IPS DF 4.7 (cell line): ENCODE data around the gene ANOS1.
"Not testable (repeated sequence)": the region's sequence is repeated elsewhere in the genome, so short reads cannot be mapped to it uniquely, and the experiment has no call there.

Experiments
- DNase-seq: peaks from one replicate; pipeline ENCODE4 v3.0.0-alpha.2; 2013; ENCODE audit warnings: low spot score; ENCODE audit errors: extremely low read depth

Gene ANOS1

DNA sequence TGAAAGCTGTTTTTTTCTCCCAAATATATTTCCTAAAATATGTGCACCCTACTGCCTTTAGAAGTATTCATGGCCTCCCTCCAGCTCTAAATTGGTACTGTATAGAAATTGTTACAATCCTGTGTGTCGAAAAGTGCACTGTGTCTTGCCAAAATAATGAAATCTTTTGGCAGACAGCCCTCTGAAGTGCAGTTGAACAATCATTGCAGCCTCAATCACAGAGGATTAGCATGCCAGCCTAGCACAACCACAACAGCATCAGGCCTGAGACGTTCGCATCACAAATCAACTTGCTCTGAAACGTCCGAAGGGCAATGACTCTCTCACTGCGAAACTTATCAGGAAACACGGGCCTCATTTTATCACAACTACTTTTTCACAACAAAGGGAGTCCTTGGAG is 99.0 kb downstream of the ANOS1 start:
- DNase-seq = no peak

DNA sequence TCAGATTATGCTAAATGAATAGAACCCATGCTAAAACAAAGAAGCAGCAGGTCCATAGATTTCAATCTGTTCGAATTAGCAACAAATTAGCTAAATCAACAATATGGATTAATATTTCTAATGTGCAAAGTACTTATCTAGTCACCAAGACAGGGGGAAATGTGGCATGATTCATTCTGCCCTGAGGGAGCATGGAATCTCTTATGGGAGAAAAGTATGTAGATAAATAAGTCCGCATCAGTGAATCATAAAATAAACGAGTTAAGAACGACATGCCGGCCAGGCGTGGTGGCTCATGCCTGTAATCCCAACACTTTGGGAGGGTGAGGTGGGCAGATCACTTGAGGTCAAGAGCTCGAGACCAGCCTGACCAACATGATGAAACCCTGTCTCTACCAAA is 102.1 kb downstream of the ANOS1 start:
- DNase-seq = no peak

GRCh38 chrX:8627796-8628195 is 104.1 kb downstream of the ANOS1 start:
- no peak for DNase-seq

GRCh38 chrX:8607326-8607725 is 124.6 kb downstream of the ANOS1 start:
- DNase-seq = no peak

- DNase-seq = no peak
Measured at GRCh38 chrX:8604131-8604530, 127.8 kb downstream of the ANOS1 start.

DNA sequence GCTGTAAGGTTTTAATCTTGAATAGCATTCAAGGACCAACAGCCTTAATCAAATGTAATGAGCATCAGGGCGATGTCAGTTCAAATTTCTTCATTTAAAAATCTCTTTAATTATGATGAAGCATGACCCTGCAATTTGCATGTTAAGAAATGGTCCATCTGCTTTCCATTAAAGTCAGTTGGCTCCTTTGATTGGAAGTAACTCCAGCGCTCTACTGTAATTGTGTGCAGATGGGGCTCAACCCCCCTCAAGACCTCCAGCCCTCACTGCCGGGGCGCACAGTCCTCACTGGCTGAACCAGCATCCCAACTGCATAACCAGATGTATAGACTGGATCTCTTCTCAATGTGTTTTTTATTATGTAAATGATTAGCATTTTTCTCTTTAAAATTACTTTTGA is 140.4 kb downstream of the ANOS1 start:
- DNase-seq = no peak

DNA sequence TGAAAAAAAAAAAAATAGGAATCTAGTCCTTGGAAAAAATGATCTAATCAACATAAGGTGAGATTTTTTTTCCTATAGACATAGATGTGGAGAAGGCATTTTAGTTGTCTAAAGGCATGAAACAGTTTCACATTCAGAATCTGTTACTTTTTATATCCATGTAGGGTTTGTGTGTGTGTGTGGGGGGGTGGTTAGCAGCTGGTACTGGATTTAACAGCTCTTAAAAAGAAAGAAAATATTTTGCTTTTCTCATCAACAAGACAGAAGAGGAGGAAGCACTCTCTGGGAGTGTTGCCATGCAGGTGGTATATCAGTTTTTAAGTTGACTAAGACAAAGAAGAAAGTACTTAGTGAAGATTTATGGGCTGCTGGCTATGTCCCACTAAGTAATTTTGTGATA is 145.0 kb downstream of the ANOS1 start:
- no peak for DNase-seq

DNA sequence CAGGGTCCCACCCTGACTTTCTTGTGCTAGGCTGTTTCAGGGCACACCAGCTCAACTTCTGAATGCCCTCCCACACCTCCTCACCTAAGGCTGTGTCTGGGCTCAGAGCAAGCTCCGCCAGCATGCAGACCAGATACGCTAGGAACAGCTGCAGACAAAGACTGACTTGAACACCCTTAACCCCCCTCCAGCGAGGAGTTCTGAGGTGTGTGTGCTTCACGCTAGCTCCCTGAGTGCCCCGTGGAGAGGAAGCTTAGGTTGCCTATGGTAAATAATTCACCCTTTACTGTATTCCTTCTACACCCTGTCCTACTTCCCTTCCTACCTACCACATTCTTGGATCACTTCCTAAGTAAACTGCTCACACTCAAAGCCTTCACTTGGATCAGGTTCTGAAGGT is 152.3 kb downstream of the ANOS1 start:
- no peak for DNase-seq

DNA sequence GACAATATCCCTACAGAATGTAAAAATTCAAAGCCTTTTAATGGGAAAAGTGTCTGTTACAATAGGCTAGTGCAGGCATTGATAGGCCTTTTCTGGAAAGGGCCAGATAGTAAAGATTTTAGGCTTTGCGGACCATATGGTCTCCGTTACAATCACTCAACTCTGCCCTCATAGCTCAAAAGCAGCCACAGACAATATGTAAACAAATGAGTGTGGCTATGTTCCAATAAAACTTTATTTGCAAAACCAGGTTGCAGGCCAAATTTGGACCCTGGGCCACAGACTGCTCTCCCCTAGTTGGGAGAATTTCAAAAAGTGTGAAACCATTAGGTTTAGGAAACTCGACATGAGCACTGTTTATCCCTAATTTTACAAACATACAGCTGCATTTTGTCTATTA is 155.1 kb downstream of the ANOS1 start:
- DNase-seq = no peak

- no peak for DNase-seq
Measured at GRCh38 chrX:8565729-8566128, 166.2 kb downstream of the ANOS1 start.

DNA sequence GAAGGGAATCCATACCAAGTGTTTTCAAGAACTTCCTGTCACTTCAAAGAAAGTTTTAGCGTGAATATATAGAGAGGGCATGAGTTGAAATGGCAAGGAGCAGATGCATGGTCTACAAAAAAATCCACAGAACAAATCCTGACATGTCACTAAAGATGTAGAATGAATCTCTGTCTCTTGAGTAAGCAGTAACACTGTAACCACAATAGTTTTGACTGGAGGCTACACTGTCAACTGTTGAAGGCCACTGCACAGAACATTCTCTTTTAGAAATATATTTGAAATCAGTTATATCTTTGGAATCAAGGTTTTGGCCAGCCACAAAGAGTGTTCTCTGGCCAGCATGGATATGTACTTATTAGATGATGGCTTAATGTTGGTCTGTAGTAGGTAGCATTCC is 183.5 kb downstream of the ANOS1 start:
- no peak for DNase-seq

DNA sequence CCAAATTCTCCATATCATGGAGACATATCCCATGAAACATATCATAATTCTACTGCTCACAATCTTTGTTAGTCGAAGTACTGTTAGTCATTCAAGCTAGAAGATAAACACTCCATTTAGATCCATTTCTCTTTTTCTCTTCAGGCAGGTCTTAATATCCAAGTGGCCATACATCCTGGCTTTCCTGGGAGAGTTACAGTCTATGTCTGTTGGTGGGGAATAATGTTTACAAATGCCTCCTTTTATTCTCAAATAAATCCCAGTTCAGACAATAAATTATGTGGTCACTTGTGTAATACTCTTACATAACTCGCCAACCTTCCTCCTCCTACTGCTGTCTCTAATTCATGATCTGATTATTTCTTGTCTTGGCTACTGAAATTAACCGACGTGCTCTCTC is 185.2 kb downstream of the ANOS1 start:
- DNase-seq = no peak

- no peak for DNase-seq
Measured at GRCh38 chrX:8520791-8521190, 211.1 kb downstream of the ANOS1 start.

GRCh38 chrX:8520178-8520577 is 211.8 kb downstream of the ANOS1 start:
- DNase-seq = no peak

- DNase-seq = no peak
Measured at GRCh38 chrX:8504451-8504850, 227.5 kb downstream of the ANOS1 start.

DNA sequence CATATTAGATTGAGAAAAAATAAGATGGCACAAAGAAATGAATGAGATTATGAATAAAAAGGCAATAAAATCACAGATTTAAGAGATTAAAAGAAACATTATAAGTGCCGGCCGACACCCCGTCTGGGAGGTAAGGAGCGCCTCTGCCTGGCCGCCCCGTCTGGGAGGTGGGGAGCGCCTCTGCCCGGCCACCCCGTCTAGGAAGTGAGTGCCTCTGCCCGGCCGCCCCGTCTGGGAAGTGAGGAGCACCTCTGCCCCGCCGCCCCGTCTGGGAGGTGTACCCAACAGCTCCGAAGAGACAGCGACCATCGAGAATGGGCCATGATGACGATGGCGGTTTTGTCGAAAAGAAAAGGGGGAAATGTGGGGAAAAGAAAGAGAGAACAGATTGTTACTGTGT is 229.8 kb downstream of the ANOS1 start:
- not testable (repeated sequence) for DNase-seq

- DNase-seq = no peak
Measured at GRCh38 chrX:8500203-8500602, 231.7 kb downstream of the ANOS1 start.

DNA sequence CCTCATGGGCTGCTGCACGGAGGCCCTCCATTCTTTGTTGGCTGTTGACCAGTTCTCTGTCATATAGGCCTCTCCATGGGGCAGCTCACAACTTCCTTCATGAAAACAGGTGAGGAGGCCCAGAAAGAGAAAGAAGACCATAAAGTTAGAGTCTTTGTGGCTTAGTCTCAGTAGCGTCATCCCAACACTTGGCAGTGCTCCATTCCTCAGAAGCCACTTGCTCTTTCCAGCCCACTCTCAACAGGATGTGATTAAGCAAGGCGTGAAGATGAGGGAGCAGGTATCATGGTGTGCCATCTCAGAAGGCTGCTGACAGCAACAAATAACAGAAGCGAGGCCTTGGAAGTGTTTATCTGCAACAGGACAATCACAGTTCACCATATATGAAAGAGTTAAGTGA is 236.9 kb downstream of the ANOS1 start:
- DNase-seq = not testable (repeated sequence)

DNA sequence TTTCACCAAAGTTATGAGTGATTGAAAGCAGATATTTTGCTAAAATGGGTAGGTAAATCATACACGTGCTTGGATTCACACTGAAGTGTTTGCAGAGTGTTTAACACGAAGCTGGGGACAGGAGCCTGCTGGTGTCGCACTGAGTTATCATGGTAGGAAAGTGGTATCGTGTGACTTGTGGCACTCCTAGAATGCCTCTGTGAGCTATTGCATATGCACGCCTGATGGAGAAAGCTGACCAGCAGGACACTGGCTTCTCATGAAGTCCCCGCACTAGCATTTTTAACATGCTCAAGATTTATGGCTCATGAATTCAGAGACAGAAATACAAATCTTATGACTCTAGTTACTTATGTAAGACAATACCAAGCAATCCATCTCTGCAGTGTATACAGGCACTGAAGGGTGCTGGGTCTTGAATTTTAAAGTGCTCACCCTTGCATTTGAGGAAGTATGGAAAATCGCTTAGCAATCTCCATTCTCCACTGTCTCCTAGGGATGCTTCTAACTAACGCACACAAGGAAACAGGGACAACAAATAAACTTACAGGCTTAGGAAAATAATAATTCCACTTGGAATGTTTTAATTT is 247.5 kb downstream of the ANOS1 start:
- DNase-seq = no peak
